ENCODE data around the gene SLC4A5.
A peak's percentile ranks its signal among the peaks of the same experiment; 100 is the strongest.
"Not testable (repeated sequence)": the region's sequence is repeated elsewhere in the genome, so short reads cannot be mapped to it uniquely, and the experiment has no call there.

The SLC4A5 gene

GRCh38 chr2:74199275-74199701 lies 143.9 kb downstream of the SLC4A5 start:
- no peak for DNase-seq (ENCODE audit: low spot score)

DNA sequence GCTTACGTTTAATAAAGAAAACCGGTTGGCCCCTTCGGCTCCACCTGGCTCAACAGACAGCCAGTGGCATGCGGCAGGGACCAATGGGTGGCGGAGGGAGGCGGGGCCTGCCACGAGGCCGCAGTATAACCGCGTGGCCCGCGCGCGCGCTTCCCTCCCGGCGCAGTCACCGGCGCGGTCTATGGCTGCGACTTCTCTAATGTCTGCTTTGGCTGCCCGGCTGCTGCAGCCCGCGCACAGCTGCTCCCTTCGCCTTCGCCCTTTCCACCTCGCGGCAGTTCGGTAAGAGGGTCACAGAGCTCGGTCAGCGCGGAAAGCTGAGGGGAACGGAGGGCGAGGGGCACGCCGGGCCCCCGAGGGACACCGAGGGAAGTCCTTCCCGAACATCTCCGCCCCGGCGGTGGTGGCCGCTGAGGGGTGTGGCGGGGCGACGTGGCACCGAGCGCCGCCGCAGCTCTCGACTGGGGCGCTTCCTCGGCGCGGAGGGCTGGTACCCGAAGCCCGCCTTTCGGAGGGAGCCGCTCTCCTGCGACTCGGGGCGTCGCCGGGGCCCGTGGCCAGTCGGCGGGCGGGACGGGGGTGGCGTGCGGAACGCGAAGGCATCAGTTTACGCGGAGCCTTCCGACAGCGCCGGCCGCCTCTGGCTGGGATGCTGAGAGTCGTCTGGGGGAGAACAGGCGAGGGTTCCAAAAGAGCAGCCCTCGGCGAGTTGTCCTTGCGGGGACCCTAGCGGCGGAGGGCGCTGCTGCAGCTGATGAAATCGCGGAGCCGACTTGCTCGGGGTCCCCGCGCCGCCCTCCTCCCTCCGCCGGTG lies 144.5 kb downstream of the SLC4A5 start, which contains the start of gene MTHFD2:
Gene MTHFD2, plus strand, starts transcription at position 155 of the 814 bp plus-strand sequence. Its CDS starts 27 bp downstream, at position 182.
- DNase-seq (ENCODE audit: low spot score) = peak; percentile 94

DNA sequence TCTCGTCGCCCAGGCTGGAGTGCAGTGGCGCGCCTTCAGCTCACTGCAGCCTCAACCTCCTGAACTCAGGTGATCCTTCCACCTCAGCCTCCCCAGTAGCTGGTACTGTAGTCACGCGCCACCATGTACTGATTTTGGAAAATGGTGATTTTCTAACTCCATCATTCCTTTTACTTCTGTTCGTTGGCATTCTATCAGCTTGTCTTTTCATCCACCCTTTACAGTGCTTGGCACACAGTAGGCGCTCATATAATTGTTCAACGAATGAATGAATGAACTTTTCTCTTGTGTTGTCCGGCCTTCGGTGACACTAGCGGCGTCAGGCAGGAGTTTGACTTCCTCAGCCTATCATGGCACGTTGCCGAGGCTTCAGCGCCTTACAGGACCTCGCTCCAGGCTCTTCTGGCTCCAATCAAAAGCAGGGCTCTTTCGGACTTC lies 145.2 kb downstream of the SLC4A5 start:
- DNase-seq (ENCODE audit: low spot score) = no peak

DNA sequence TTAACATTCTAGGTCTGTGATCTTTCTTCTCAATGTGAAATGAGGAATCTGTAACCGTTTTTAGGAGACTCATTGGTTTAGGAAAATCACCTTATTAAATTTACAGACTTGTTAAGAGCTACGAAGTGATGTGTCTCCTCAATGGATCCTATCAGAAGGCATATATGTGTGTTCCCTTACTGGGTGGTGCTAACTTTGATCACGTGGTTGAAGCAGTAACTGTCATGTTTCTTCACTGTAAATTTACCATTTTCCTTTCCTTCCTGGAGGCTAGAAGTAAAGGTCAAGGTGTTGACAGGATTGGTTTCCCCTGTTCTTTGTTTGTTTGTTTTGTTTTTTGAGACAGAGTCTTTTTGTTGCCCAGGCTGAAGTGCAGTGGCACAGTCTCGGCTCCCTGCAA lies 146.2 kb downstream of the SLC4A5 start:
- no peak for DNase-seq (ENCODE audit: low spot score)

DNA sequence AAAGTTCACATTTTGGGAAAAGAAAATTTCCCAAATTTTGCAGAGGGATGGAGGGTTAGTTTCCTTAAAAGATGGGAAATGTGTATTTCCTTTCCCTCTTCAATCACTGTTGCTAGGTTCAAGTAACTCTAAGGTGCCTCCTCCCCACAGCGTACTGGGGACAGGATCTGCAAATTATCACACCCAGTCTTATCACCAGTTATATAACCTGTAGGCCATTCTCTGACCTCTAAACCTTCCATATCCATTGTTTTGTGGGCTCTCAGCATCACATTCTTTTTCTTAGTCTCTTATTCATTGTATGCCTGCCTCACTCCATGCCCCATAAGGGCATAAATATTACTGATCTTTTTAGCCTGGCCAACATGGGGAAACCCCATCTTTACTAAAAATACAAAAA lies 148.4 kb downstream of the SLC4A5 start:
- DNase-seq (ENCODE audit: low spot score) = no peak

DNA sequence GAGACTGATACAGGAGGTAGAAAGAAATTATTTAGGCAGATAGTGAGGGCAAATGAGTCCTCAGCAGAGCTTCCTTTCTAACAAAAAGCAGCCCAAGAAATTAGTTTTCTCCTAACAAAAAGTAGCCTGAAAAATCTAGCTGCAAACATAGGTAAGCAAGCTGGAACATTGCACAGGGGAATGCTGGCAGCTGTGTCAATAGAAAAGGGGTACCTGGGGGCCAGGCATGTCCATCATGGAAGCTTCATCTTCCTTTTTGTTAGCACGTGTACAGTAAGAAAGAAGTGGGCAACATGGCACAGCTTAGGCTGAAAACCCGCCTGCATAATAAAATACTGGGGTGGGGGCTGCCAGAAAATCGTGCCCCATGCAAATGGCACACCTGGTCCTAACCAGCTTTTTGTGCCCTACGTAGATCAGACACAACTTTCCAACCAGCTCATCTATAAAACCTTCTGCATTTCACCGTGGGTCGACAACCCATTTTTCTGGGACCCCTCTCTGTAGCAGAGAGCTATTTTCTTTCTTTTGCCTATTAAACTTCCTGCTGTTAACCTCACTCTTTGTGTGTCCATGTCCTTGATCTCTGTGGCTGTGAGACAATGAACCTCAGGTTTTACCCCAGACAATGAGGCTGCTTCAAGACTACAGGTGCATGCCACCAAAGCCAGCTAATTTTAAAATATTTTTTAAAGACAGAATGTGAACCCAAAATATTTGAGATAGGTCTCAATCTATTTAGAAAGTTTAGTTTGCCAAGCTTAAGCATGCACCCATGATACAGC lies 151.4 kb downstream of the SLC4A5 start:
- no peak for DNase-seq (ENCODE audit: low spot score)

GRCh38 chr2:74188696-74189095 lies 154.5 kb downstream of the SLC4A5 start:
- no peak for DNase-seq (ENCODE audit: low spot score)

DNA sequence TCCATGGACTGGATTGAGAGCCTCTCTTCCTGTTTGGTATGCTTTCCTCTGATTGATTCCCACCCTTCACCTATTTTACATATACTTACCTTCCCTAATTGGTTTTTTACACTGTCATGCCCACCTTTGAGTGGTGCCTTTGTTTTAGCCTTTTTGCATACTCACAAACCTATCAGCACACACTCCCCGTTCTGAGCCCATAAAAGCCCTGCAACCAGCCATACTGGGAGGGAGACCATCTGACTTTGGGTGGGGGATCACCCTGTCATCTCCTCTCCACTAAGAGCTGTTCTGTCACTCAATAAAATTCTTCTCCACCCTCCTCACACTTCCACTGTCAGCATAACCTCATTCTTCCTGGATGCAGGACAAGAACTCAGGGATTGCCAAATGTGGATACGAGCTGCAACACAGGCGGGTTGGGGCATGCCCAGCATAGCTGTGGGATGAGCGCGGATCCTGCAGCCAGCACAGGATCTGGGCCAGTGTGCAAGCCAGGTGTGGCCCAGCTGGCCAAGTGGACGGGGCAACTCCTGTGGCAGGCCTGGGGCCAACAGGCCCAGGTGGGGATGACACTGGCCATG lies 155.1 kb downstream of the SLC4A5 start:
- no peak for DNase-seq (ENCODE audit: low spot score)

- DNase-seq (ENCODE audit: low spot score) = not testable (repeated sequence)
These were observed 156.5 kb downstream of the SLC4A5 start for GRCh38 chr2:74186706-74187105.

GRCh38 chr2:74186038-74186437 lies 157.2 kb downstream of the SLC4A5 start:
- DNase-seq (ENCODE audit: low spot score) = no peak

- DNase-seq (ENCODE audit: low spot score) = no peak
These were observed 159.3 kb downstream of the SLC4A5 start for GRCh38 chr2:74183878-74184277.

DNA sequence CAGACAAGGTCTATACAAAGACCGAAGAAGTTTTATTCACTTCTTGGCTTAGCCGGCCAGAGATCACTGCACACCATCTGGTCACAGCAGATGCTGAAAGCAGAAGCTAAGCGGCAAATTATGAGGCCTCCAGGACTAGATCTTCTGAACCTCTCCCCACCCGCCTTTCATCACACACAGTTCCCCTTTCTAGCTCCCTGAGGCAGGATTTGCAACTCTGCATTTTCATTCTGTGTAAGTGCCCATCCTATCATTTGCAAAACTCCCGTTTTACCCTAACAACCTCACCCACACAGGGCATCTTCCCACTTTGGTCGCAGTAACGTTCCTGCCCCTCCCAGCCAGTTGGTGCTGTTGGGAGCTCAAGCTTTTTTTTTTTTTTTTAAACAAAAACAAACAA lies 161.5 kb downstream of the SLC4A5 start:
- no peak for DNase-seq (ENCODE audit: low spot score)

GRCh38 chr2:74179063-74179865 lies 164.0 kb downstream of the SLC4A5 start:
- no peak for DNase-seq (ENCODE audit: low spot score)

GRCh38 chr2:74178211-74179062 lies 164.8 kb downstream of the SLC4A5 start, which contains the start of gene MOB1A:
MOB1A (minus strand) TSS chr2:74178879; CDS start chr2:74178674, 205 bp downstream.
- DNase-seq (ENCODE audit: low spot score) = peak; percentile 95

DNA sequence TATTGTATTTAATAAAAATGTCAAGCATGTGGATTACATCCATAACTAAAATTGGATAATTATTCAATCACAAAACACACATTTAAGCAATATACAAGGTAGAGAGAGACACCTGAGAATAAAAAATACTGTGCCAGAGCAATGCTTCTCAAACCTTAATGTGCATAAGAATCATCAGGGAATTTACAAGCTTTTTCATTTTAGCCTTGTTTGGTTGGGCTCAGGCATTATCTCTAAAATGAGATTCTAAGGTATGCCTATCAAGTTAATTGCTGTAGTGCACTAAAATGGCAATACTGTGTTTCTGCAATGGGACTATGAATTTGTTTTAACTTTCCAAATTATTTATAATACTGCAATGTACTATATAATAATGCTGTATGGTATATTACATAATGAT lies 165.5 kb downstream of the SLC4A5 start:
- DNase-seq (ENCODE audit: low spot score) = no peak

DNA sequence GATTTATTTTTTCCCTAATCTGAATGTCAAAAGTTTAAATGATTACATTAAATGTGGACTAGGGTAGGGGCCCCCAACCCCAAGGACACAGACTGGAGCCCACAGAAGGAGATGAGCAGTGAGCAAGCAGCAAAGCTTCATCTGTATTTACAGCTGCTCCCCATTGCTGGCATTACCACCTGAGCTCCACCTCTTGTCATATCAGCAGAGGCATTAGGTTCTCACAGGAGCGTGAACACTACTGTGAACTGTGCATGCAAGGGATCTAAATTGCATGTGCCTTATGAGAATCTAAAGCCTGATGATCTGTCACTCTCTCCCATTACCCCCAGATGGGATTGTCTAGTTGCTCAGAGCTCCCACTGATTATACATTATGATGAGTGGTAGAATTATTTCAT lies 168.3 kb downstream of the SLC4A5 start:
- no peak for DNase-seq (ENCODE audit: low spot score)

- no peak for DNase-seq (ENCODE audit: low spot score)
These were observed 174.5 kb downstream of the SLC4A5 start for GRCh38 chr2:74168739-74169138.
